GM21360 (cell line): ENCODE results near the gene TFAP2A.

ENCODE experiments used
- ATAC-seq: cut with Tn5 transposase; IDR thresholded peaks from one replicate; pipeline ENCODE4 v1.9.1; 2021; ENCODE audit warnings: mild to moderate bottlenecking, moderate library complexity; ENCODE audit not compliant: unreplicated experiment

The TFAP2A gene

GRCh38 chr6:10426781-10427279 lies 12.0 kb upstream of the TFAP2A start:
- ATAC-seq: no peak

- ATAC-seq: peak; percentile 77
Observed at GRCh38 chr6:10425975-10426780, 11.3 kb upstream of the TFAP2A start.

- ATAC-seq: no peak
Observed at GRCh38 chr6:10425176-10425974, 10.5 kb upstream of the TFAP2A start.

- ATAC-seq: no peak
Observed at GRCh38 chr6:10424040-10424439, 9.2 kb upstream of the TFAP2A start.

GRCh38 chr6:10422737-10423034 lies 7.8 kb upstream of the TFAP2A start:
- no peak for ATAC-seq

GRCh38 chr6:10421921-10422736 lies 7.3 kb upstream of the TFAP2A start:
- ATAC-seq: no peak

GRCh38 chr6:10421158-10421920 lies 6.5 kb upstream of the TFAP2A start:
- ATAC-seq: no peak

- ATAC-seq: no peak
Observed at GRCh38 chr6:10420546-10421157, 5.8 kb upstream of the TFAP2A start.

GRCh38 chr6:10419749-10420545 lies 5.1 kb upstream of the TFAP2A start:
- no peak for ATAC-seq

- ATAC-seq: no peak
Observed at GRCh38 chr6:10418862-10419748, 4.2 kb upstream of the TFAP2A start.

- no peak for ATAC-seq
Observed at GRCh38 chr6:10418361-10418861, 3.5 kb upstream of the TFAP2A start.

- ATAC-seq: no peak
Observed at GRCh38 chr6:10417681-10418104, 2.8 kb upstream of the TFAP2A start.

GRCh38 chr6:10416863-10417641 lies 2.2 kb upstream of the TFAP2A start:
- ATAC-seq: no peak

GRCh38 chr6:10416516-10416862 lies 1.6 kb upstream of the TFAP2A start:
- ATAC-seq: no peak

- no peak for ATAC-seq
Observed at GRCh38 chr6:10415617-10416480, 975 bp upstream of the TFAP2A start.
